GM21381 (cell line): ENCODE results near the gene GMNC.

Experiments used
- ATAC-seq: cut with Tn5 transposase; IDR thresholded peaks from one replicate; pipeline ENCODE4 v1.9.1; 2021; ENCODE audit warnings: mild to moderate bottlenecking, moderate library complexity; ENCODE audit not compliant: unreplicated experiment

GMNC gene

DNA sequence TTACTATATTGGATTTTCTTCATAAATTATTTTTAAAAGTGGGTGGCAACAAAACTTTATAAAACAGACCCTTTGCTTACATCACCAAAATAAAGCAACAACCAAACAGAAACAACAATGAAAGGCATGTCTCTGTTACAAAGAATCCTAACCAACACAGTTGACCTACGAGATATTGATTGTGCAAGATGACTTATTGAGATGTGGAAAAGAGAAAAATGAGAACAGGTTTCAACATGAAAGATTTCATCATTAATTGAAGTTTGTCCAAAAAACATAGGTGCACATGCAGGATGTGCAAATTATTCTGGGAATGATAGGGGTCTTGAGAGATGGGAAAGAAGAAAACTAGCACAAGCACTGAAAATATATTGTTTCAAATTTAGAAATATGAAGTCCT lies 9.0 kb downstream of the GMNC start:
- no peak for ATAC-seq

- no peak for ATAC-seq
Observed at GRCh38 chr3:190849607-190850006, 12.9 kb downstream of the GMNC start.

DNA sequence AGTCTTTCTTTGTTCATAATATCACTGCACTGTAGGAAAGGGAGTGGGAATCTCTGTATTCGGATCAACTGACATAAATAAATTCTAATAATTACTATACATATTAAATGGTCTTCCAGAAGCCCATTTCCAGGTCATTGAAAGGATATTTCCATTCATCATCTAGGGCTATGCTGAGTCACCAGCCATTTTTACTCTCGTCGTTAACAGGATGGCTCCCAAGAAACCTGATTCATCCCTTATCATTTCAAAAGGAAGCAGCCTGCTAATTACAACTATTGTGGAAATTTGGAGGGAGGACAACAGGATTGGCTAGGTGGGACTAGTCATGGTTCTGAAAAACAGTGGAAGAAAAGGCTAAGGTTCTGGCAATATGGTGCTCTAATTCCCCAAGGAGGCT lies 13.6 kb downstream of the GMNC start:
- ATAC-seq = no peak

- no peak for ATAC-seq
Observed at GRCh38 chr3:190847436-190847835, 15.1 kb downstream of the GMNC start.

DNA sequence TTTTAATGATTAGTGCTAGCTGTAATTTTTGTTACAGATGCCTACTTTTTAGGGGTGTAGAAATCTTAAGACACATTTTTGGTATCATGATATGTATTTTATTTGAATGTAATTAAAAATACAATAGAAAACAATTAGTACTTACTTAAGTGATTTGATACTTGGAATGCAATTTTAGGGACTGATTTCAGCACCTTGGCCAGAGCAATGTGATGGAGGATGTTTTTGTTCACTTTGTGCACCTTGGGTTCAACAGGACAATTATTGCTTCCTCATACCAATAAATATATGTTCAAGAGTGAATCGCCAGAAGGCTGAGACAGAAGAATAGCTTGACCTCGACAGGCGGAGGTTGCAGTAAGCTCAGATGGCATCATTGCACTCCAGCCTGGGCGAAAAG lies 22.3 kb downstream of the GMNC start:
- no peak for ATAC-seq

DNA sequence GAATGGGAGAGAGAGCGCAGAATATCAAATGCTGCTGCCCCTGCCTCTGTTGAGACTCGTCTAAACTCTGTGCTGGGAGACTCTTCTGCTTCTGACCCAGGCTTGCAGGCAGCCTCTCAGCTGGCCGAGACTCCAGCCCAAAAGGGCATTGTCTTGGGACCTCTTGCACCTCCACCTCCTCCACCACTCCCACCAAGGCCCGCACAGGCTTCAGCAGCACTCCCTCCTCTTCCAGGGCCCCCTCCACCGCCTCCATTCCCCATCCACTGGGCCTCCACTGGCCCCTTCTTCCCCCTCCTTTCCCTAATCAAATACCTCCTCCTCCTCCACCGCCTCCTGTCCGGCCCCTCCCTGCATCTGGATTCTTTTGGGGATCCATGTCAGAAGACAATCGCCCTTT lies 31.3 kb downstream of the GMNC start:
- no peak for ATAC-seq

GRCh38 chr3:190830031-190830430 lies 32.5 kb downstream of the GMNC start:
- no peak for ATAC-seq

GRCh38 chr3:190826018-190826417 lies 36.5 kb downstream of the GMNC start:
- ATAC-seq = no peak

GRCh38 chr3:190825386-190826016 lies 37.0 kb downstream of the GMNC start:
- no peak for ATAC-seq

- peak; percentile 84 for ATAC-seq
Observed at GRCh38 chr3:190811775-190812480, 50.6 kb downstream of the GMNC start.

DNA sequence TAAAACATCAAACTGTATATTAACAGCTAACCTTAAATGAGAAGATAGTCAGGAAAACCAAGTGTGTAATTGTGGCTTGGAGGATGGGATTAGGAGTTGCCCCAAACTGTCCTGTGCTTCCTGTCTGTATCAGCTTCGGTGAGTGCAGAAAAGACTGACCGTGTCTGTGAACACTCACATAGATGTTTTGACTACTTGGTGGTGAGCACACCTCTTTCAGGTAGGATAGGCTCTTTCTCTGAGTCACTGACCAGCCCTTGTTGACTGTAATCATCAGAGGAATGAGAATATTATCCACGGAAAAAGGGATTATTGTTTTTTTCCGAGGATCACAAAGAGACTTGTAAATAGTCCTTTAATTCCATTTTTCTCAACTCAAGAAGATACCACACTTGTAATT lies 51.5 kb downstream of the GMNC start:
- no peak for ATAC-seq

GRCh38 chr3:190809351-190809750 lies 53.1 kb downstream of the GMNC start:
- no peak for ATAC-seq

DNA sequence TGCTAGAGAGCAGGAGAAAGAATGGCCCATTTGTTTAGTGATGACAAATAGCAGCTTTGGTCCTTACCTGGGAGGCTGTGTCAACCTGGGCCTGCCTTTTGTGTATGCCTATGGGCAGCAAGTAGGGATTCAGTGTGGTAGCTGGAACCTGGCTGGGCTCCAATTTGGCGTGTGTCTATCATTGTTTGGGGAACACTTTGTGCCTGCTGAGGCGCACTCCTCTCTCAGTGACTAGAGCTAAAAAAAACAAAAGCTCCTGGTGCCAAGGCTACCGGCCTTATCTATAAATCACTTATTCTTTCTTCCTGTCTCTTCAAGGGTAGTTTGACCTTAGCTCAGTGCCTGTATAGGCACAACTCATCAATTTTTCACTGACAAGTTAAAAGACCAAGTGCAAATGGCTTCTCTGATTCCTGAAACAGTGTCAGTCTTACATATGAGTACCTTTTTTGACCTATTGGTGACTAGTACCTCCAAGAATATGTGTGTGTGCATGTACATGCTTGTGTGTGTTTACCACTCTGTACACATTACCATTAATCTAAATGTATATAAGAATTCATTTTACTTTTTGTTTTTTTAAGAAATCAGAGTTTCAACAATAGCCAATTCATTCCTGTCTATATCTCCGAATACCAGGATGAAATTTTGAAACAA lies 54.6 kb downstream of the GMNC start:
- no peak for ATAC-seq
